GM06990 (cell line): ENCODE measurements around the gene JMJD4.

ENCODE experiments used
- DNase-seq: peaks from one replicate; pipeline ENCODE4 v3.0.0-alpha.2; 2011; ENCODE audit not compliant: insufficient read length; ENCODE audit errors: extremely low read depth
- H3K27me3 ChIP-seq: replicated peaks from 2 replicates; pipeline ENCODE4 v1.6.0; 2011; ENCODE audit warnings: low read length; ENCODE audit not compliant: control insufficient read depth, insufficient read depth
- H3K36me3 ChIP-seq: 2 replicates; pipeline ENCODE4 v1.5.1; 2011; ENCODE audit warnings: low read length; ENCODE audit not compliant: control insufficient read depth, insufficient read depth
- H3K4me3 ChIP-seq: replicated peaks from 2 replicates; pipeline ENCODE4 v1.5.1; 2011; ENCODE audit warnings: low read depth, mild to moderate bottlenecking, control low read depth, low read length
- CTCF ChIP-seq: IDR thresholded peaks from 2 replicates; pipeline ENCODE4 v1.5.1; 2011; ENCODE audit warnings: low read length, control low read depth, mild to moderate bottlenecking, inconsistent platforms; ENCODE audit not compliant: insufficient read depth, poor library complexity, severe bottlenecking

JMJD4 gene

GRCh38 chr1:227685807-227686206 is 49.3 kb downstream of the JMJD4 start:
- no peaks in the 10 kb centered on the region for H3K27me3 ChIP-seq
- TF ChIP-seq CTCF = no peak
- no peak overlapping the region for H3K4me3 ChIP-seq
- DNase-seq = no peak
- no peaks in the 10 kb centered on the region for H3K36me3 ChIP-seq
